ENCODE data around the gene MEOX1.

MEOX1 gene

GRCh38 chr17:43661699-43662412 is at the start of gene MEOX1:
Gene MEOX1, minus strand, starts transcription at chr17:43661922. Its CDS starts 388 bp downstream, at chr17:43661534.
- peak within 1 kb of the TSS; percentile 29 for H3K27ac Mint-ChIP-seq
- H3K4me1 Mint-ChIP-seq = peaks cover 36% of the 10 kb centered on the region
- no peaks in the 10 kb centered on the region for H3K36me3 Mint-ChIP-seq
- ATAC-seq = peak; percentile 90
- peak within 1 kb of the TSS; percentile 47 for H3K4me3 Mint-ChIP-seq
- H3K9me3 Mint-ChIP-seq = no peaks in the 10 kb centered on the region
- peak; percentile 20 to 72 for DNase-seq (ENCODE audit: low spot score in 2 of 2)

- Mint-ChIP-seq H3K9me3 (no peaks in the 10 kb centered on the region), H3K36me3 (no peaks in the 10 kb centered on the region)
- no peak for ATAC-seq
Observed at GRCh38 chr17:43710101-43710500, 48.4 kb upstream of the MEOX1 start.

GRCh38 chr17:43709210-43709609 is 47.5 kb upstream of the MEOX1 start:
- H3K27ac Mint-ChIP-seq = no peak overlapping the region
- ATAC-seq = no peak
- no peak for DNase-seq (ENCODE audit: low spot score in 2 of 2)
- H3K4me3 Mint-ChIP-seq = no peak overlapping the region
- peaks cover 3% of the 10 kb centered on the region for H3K4me1 Mint-ChIP-seq
- H3K9me3 Mint-ChIP-seq = no peaks in the 10 kb centered on the region
- no peaks in the 10 kb centered on the region for H3K36me3 Mint-ChIP-seq

More at GRCh38 chr17:43710101-43710500, 48.4 kb upstream of the MEOX1 start:
- Mint-ChIP-seq H3K4me3 (no peak overlapping the region), H3K4me1 (peaks cover 9% of the 10 kb centered on the region), H3K27ac (no peak overlapping the region)
- DNase-seq (ENCODE audit: low spot score in 2 of 2) = no peak

GRCh38 chr17:43707184-43707583 is 45.5 kb upstream of the MEOX1 start:
- Mint-ChIP-seq H3K27ac (no peak overlapping the region), H3K36me3 (no peaks in the 10 kb centered on the region), H3K4me1 (peaks cover 9% of the 10 kb centered on the region), H3K9me3 (peaks cover 2% of the 10 kb centered on the region), H3K4me3 (no peak overlapping the region)
- no peak for DNase-seq (ENCODE audit: low spot score in 2 of 2)
- no peak for ATAC-seq

- Mint-ChIP-seq H3K4me1 (peaks cover 12% of the 10 kb centered on the region), H3K36me3 (peaks cover 3% of the 10 kb centered on the region), H3K4me3 (no peak overlapping the region), H3K9me3 (peaks cover 2% of the 10 kb centered on the region), H3K27ac (no peak overlapping the region)
- DNase-seq (ENCODE audit: low spot score in 2 of 2) (no peak), ATAC-seq (no peak)
Observed at GRCh38 chr17:43706235-43706634, 44.5 kb upstream of the MEOX1 start.

GRCh38 chr17:43703630-43704029 is 41.9 kb upstream of the MEOX1 start:
- no peak for DNase-seq (ENCODE audit: low spot score in 2 of 2)
- H3K36me3 Mint-ChIP-seq = peaks cover 7% of the 10 kb centered on the region
- no peak overlapping the region for H3K4me3 Mint-ChIP-seq
- ATAC-seq = no peak
- H3K9me3 Mint-ChIP-seq = peaks cover 2% of the 10 kb centered on the region
- H3K27ac Mint-ChIP-seq = no peak overlapping the region
- peaks cover 29% of the 10 kb centered on the region for H3K4me1 Mint-ChIP-seq

- no peak overlapping the region for H3K27ac Mint-ChIP-seq
- peaks cover 2% of the 10 kb centered on the region for H3K9me3 Mint-ChIP-seq
- H3K4me1 Mint-ChIP-seq = peaks cover 29% of the 10 kb centered on the region
- ATAC-seq (no peak), DNase-seq (ENCODE audit: low spot score in 2 of 2) (no peak)
- no peak overlapping the region for H3K4me3 Mint-ChIP-seq
- peaks cover 7% of the 10 kb centered on the region for H3K36me3 Mint-ChIP-seq
Observed at GRCh38 chr17:43702637-43703036, 40.9 kb upstream of the MEOX1 start.

GRCh38 chr17:43701318-43701743 is 39.6 kb upstream of the MEOX1 start:
- ATAC-seq (peak; percentile 98), DNase-seq (ENCODE audit: low spot score in 2 of 2) (peak; percentile 58 to 82)
- Mint-ChIP-seq H3K4me3 (peak overlapping the region; percentile 55), H3K27ac (peak overlapping the region; percentile 86), H3K4me1 (peaks cover 29% of the 10 kb centered on the region), H3K36me3 (peaks cover 7% of the 10 kb centered on the region), H3K9me3 (peaks cover 2% of the 10 kb centered on the region)

GRCh38 chr17:43699438-43699756 is 37.7 kb upstream of the MEOX1 start:
- H3K9me3 Mint-ChIP-seq = peaks cover 2% of the 10 kb centered on the region
- H3K27ac Mint-ChIP-seq = no peak overlapping the region
- ATAC-seq (no peak), DNase-seq (ENCODE audit: low spot score in 2 of 2) (no peak)
- H3K4me3 Mint-ChIP-seq = no peak overlapping the region
- peaks cover 29% of the 10 kb centered on the region for H3K4me1 Mint-ChIP-seq
- H3K36me3 Mint-ChIP-seq = peaks cover 7% of the 10 kb centered on the region

- Mint-ChIP-seq H3K36me3 (peaks cover 7% of the 10 kb centered on the region), H3K9me3 (peaks cover 2% of the 10 kb centered on the region), H3K27ac (no peak overlapping the region), H3K4me1 (peaks cover 29% of the 10 kb centered on the region), H3K4me3 (no peak overlapping the region)
- DNase-seq (ENCODE audit: low spot score in 2 of 2) = no peak
- ATAC-seq = no peak
Observed at GRCh38 chr17:43698678-43699437, 37.1 kb upstream of the MEOX1 start.

- Mint-ChIP-seq H3K4me1 (peaks cover 26% of the 10 kb centered on the region), H3K4me3 (no peak overlapping the region), H3K27ac (no peak overlapping the region), H3K36me3 (peaks cover 7% of the 10 kb centered on the region), H3K9me3 (peaks cover 2% of the 10 kb centered on the region)
- ATAC-seq (no peak), DNase-seq (ENCODE audit: low spot score in 2 of 2) (no peak)
Observed at GRCh38 chr17:43697937-43698336, 36.2 kb upstream of the MEOX1 start.

GRCh38 chr17:43696891-43697290 is 35.2 kb upstream of the MEOX1 start:
- ATAC-seq (no peak), DNase-seq (ENCODE audit: low spot score in 2 of 2) (no peak)
- Mint-ChIP-seq H3K4me1 (peaks cover 19% of the 10 kb centered on the region), H3K36me3 (peaks cover 7% of the 10 kb centered on the region), H3K27ac (no peak overlapping the region), H3K9me3 (no peaks in the 10 kb centered on the region), H3K4me3 (no peak overlapping the region)

GRCh38 chr17:43695970-43696865 is 34.5 kb upstream of the MEOX1 start:
- Mint-ChIP-seq H3K4me1 (peaks cover 16% of the 10 kb centered on the region), H3K9me3 (no peaks in the 10 kb centered on the region), H3K36me3 (peaks cover 4% of the 10 kb centered on the region), H3K27ac (no peak overlapping the region), H3K4me3 (no peak overlapping the region)
- ATAC-seq = no peak
- DNase-seq (ENCODE audit: low spot score in 2 of 2) = no peak

GRCh38 chr17:43694081-43694870 is 32.6 kb upstream of the MEOX1 start:
- Mint-ChIP-seq H3K36me3 (no peaks in the 10 kb centered on the region), H3K4me3 (no peak overlapping the region), H3K9me3 (no peaks in the 10 kb centered on the region), H3K27ac (no peak overlapping the region), H3K4me1 (no peaks in the 10 kb centered on the region)
- peak; percentile 93 for ATAC-seq
- DNase-seq (ENCODE audit: low spot score in 2 of 2) = peak; percentile 59 to 84

GRCh38 chr17:43691317-43691693 is 29.6 kb upstream of the MEOX1 start:
- no peaks in the 10 kb centered on the region for H3K36me3 Mint-ChIP-seq
- no peaks in the 10 kb centered on the region for H3K9me3 Mint-ChIP-seq
- ATAC-seq (no peak), DNase-seq (ENCODE audit: low spot score in 2 of 2) (no peak)
- H3K4me1 Mint-ChIP-seq = no peaks in the 10 kb centered on the region
- H3K27ac Mint-ChIP-seq = no peak overlapping the region
- H3K4me3 Mint-ChIP-seq = no peak overlapping the region

All from stimulated activated effector memory CD8-positive, alpha-beta T cell treated with anti-CD3 and anti-CD28 coated beads, Interleukin-12 subunit alpha, Interleukin-12 subunit beta, amount 100 ng/mL, for 72 hours (primary cell).